ENCODE data around the gene CTDSPL2.

DNA sequence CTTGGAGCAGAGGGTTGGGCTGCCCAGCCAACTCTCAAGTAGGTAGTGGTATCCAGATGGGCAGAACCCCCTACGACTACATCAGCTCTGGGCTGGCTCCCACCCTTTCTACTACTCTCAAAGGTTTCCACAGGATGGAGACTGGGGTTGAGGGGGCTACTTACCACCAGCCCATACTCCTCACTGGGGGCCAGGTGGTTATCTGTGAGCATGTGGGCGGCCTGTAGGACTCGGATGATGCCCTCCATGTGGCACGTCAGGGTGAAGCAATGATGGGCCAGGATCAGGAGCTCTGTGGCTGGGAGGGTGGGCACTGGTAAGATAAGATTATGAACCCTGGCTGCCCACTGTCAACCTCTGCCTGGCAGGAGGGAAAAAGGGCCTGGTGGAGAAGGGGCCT is 142.9 kb downstream of the CTDSPL2 start:
- TF ChIP-seq EZH2 (IDR thresholded peaks at IDR 0.05; ENCODE audit: insufficient read depth, low read length) = no peak
- TF ChIP-seq, protein P1, sequence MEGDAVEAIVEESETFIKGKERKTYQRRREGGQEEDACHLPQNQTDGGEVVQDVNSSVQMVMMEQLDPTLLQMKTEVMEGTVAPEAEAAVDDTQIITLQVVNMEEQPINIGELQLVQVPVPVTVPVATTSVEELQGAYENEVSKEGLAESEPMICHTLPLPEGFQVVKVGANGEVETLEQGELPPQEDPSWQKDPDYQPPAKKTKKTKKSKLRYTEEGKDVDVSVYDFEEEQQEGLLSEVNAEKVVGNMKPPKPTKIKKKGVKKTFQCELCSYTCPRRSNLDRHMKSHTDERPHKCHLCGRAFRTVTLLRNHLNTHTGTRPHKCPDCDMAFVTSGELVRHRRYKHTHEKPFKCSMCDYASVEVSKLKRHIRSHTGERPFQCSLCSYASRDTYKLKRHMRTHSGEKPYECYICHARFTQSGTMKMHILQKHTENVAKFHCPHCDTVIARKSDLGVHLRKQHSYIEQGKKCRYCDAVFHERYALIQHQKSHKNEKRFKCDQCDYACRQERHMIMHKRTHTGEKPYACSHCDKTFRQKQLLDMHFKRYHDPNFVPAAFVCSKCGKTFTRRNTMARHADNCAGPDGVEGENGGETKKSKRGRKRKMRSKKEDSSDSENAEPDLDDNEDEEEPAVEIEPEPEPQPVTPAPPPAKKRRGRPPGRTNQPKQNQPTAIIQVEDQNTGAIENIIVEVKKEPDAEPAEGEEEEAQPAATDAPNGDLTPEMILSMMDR (IDR thresholded peaks at IDR 0.05; ENCODE audit: insufficient read depth, low read depth, low read length) = no peak
